Lung (tissue), 12 donors: Measurements from ENCODE around the gene NLRP4. TPM values are rescaled to one million over a fixed set of nuclear protein-coding genes. Genes with fewer than 3 reads are reported as not detected.

Experiments
- ATAC-seq: fragments of 200-7000 bp; cut with Tn5 transposase; one replicate; pipeline ENCODE4 v1.9.1; 2020; ENCODE audit warnings: moderate number of reproducible peaks; ENCODE audit not compliant: insufficient read depth, low FRiP score
- DNase-seq, 3 donors: peaks; one replicate each; pipeline ENCODE4 v3.0.0-alpha.2; 2013 to 2017
- H3K27ac ChIP-seq, 2 donors: one replicate each; pipeline ENCODE4 v1.5.1; 2013; ENCODE audit warnings: mild to moderate bottlenecking in 2 of 2, moderate library complexity in 2 of 2, control low read depth in 1 of 2, inconsistent platforms in 1 of 2, low read depth in 1 of 2, low read length in 1 of 2
- H3K27me3 ChIP-seq, 3 donors: one replicate each; pipeline ENCODE4 v1.5.1; 2013; ENCODE audit warnings: low read length in 2 of 3; ENCODE audit not compliant: control insufficient read depth in 3 of 3, insufficient read depth in 3 of 3
- H3K36me3 ChIP-seq, 4 donors: one replicate each; pipeline ENCODE4 v1.5.1; 2013; ENCODE audit warnings: low read length in 4 of 4, mild to moderate bottlenecking in 1 of 4, moderate library complexity in 1 of 4; ENCODE audit not compliant: control insufficient read depth in 4 of 4, insufficient read depth in 4 of 4
- H3K4me1 ChIP-seq, 5 donors: one replicate each; pipeline ENCODE4 v1.5.1; 2013; ENCODE audit warnings: low read length in 5 of 5, mild to moderate bottlenecking in 2 of 5, moderate library complexity in 1 of 5; ENCODE audit not compliant: control insufficient read depth in 5 of 5, insufficient read depth in 5 of 5
- H3K4me3 ChIP-seq: one replicate; pipeline ENCODE4 v1.5.1; 2013; ENCODE audit warnings: mild to moderate bottlenecking, control low read depth, moderate library complexity
- H3K9ac ChIP-seq, 2 donors: one replicate each; pipeline ENCODE4 v1.5.1; 2013; ENCODE audit warnings: low read length in 2 of 2, control low read depth in 1 of 2; ENCODE audit not compliant: insufficient read depth in 1 of 2
- H3K9me3 ChIP-seq, 4 donors: one replicate each; pipeline ENCODE4 v1.5.1; 2013; ENCODE audit warnings: low read length in 3 of 4, mild to moderate bottlenecking in 1 of 4, moderate library complexity in 1 of 4; ENCODE audit not compliant: control insufficient read depth in 4 of 4, insufficient read depth in 3 of 4
- CTCF ChIP-seq: IDR thresholded peaks from 2 replicates; pipeline ENCODE4 v1.5.1; 2012; ENCODE audit warnings: mild to moderate bottlenecking; ENCODE audit errors: control extremely low read depth, extremely low read depth
- WGBS, 2 donors: extraction: QIAGEN DNeasy Blood & Tissue Kit; methylation state at CpG; one replicate each; pipeline ENCODE4 v1.1.7; 2013; 5-methylcytosine and 5-hydroxymethylcytosine counted together
- polyA plus RNA-seq, 2 donors: library from polyadenylated mRNA; stranded (reverse); fragments of 200-250 nt; gene quantifications; one replicate each; pipeline ENCODE4 v1.2.1, GENCODE V29; 2013
- total RNA-seq, 2 donors: library from RNA; depleted of rRNA in 1 of 2; stranded (reverse); fragments of >200 nt in 1 of 2; gene quantifications; one replicate each; pipeline ENCODE4 v1.2.1, GENCODE V29; 2014 to 2021
- donor health status: control.
- donor health status: control.
- donor health status: Bipolar disorder and iron deficiency.
- donor health status: healthy.
- donor health status: DM: yes; HTN: yes; CAD: no.

The NLRP4 gene
- total and polyA plus RNA-seq, 4 donors, result 0.11 TPM; not detected in 3

- 85 to 90% methylated on average over 2 of the region's 2 CpGs for WGBS, 2 donors
- DNase-seq (no peak), ATAC-seq (no peak)
- Histone ChIP-seq H3K27ac (no peak overlapping the region), H3K36me3 (no peaks in the 10 kb centered on the region), H3K27me3 (no peaks in the 10 kb centered on the region), H3K9me3 (peaks cover 0 to 2% (median 0%) of the 10 kb centered on the region in 4 donors), H3K4me3 (no peak overlapping the region), H3K4me1 (peaks cover 0 to 2% (median 0%) of the 10 kb centered on the region in 5 donors), H3K9ac (no peak overlapping the region)
- TF ChIP-seq CTCF, result no peak
These were observed 34.1 kb upstream of the NLRP4 start for GRCh38 chr19:55802281-55802680.

GRCh38 chr19:55809381-55810058 is 26.8 kb upstream of the NLRP4 start:
- H3K27ac ChIP-seq, result no peak overlapping the region
- H3K4me3 ChIP-seq, result no peak overlapping the region
- H3K4me1 ChIP-seq, result peaks cover 0 to 2% (median 0%) of the 10 kb centered on the region in 5 donors
- WGBS, 2 donors, result 30 to 33% methylated on average over 20 of the region's 20 CpGs
- no peaks in the 10 kb centered on the region for H3K36me3 ChIP-seq
- peaks cover 0 to 7% (median 0%) of the 10 kb centered on the region in 4 donors for H3K9me3 ChIP-seq
- ATAC-seq, result no peak
- no peak overlapping the region for H3K9ac ChIP-seq
- H3K27me3 ChIP-seq, result no peaks in the 10 kb centered on the region
- peak; percentile 4 for TF ChIP-seq CTCF
- DNase-seq, result peak in 2 of 3 donors; percentile 13 to 23

GRCh38 chr19:55811340-55811739 is 25.0 kb upstream of the NLRP4 start:
- Histone ChIP-seq H3K27me3 (no peaks in the 10 kb centered on the region), H3K36me3 (no peaks in the 10 kb centered on the region), H3K4me1 (peaks cover 0 to 2% (median 0%) of the 10 kb centered on the region in 5 donors), H3K27ac (no peak overlapping the region), H3K4me3 (no peak overlapping the region), H3K9ac (no peak overlapping the region), H3K9me3 (peaks cover 0 to 9% (median 2%) of the 10 kb centered on the region in 4 donors)
- TF ChIP-seq CTCF, result no peak
- DNase-seq, result no peak
- no peak for ATAC-seq
- WGBS, 2 donors, result 72 to 84% methylated on average over 3 of the region's 3 CpGs
